ENCODE measurements around the gene TFRC.
"Not testable (repeated sequence)": the region's sequence is repeated elsewhere in the genome, so short reads cannot be mapped to it uniquely, and the experiment has no call there.

Gene TFRC

DNA sequence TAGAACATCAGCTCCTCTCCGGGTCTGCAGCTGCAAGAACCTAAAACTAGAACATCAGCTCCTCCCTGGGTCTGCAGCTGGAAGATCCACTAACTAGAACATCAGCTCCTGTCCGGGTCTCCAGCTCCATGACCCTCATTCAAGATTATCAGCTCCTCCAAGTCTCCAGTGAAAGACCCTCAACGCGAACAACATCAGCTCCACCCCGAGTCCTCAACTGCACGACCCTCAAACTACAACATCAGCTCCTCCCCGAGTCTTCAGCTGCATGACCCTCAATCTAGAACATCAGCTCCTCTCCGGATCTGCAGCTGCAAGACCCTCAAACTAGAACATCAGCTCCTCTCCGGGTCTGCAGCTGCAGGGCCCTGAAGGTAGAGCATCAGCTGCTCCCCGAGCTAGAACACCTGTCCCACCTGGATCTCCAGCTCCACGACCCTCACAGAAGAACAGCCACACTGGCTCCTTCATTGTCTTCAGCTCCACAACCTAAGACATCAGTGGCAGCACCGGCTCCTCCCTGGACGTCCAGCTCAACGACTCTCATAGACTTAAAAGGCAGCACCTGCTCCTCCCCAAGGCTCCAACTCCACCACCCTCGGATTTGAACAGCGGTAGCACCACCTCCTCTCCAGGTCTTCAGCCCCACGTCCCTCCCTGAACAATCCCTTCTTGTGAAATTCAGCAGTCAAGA, 77.4 kb downstream of the TFRC start:
- DNase-seq (ENCODE audit: low read depth), result not testable (repeated sequence)

DNA sequence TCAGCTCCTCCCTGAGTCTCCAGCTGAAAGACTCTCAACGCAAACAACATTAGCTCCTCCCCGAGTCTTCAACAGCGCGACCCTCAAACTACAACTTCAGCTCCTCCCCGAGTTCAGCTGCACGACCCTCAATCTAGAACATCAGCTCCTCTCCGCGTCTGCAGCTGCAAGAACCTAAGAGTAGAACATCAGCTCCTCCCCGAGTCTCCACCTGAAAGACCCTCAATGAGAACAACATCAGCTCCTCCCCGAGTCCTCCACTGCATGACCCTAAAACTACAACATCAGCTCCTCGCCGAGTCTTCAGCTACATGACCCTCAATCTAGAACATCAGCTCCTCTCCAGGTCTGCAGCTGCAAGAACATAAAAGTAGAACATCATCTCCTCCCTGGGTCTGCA, 78.3 kb downstream of the TFRC start:
- DNase-seq (ENCODE audit: low read depth), result no peak

DNA sequence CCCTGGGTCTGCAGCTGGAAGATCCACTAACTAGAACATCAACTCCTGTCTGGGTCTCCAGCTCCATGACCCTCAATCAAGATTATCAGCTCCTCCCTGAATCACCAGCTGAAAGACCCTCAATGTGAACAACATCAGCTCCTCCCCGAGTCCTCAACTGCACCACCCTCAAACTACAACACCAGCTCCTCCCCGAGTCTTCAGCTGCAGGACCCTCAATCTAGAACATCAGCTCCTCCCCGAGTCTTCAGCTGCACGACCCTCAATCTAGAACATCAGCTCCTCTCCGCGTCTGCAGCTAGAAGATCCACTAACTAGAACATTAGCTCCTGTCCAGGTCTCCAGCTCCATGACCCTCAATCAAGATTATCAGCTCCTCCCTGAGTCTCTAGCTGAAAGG, 79.2 kb downstream of the TFRC start:
- not testable (repeated sequence) for DNase-seq (ENCODE audit: low read depth)

DNA sequence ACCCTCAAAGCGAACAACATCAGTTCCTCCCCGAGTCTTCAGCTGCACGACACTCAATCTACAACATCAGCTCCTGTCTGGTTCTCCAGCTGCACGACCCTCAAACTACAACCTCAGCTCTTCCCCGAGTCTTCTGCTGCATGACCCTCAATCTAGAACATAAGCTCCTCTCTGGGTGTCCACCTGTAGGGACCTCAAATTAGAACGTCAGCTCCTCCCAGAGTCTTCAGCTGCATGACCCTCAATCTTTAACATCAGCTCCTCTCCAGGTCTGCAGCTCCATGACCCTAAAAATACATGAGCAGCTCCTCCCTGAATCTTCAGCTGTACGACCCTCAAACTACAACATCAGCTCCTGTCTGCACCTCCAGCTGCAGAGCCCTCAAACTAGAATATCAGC, 80.7 kb downstream of the TFRC start:
- not testable (repeated sequence) for DNase-seq (ENCODE audit: low read depth)

DNA sequence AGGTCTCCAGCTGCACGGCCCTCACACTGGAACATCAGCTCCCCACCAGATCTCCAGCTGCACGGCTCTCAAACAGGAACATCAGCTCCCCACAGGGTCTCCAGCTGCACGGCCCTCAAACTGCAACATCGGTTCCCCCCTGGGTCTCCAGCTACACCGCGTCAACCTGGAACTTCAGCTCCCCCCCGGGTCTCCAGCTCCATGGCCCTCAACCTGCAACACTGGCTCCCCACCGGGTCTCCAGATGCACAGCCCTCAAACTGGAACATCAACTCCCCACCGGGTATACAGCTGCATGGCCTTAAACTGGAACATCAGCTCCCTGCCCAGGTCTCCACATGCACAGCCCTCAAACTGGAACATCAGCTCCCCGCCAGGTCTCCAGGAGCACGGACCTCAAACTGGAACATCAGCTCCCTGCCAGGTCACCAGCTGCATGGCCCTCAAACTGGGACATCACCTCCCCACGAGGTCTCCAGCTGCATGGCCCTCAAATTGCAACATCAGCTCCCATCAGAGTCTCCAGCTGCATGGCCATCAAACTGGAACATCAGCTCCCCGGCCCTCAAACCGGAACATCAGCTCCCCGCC, 81.4 kb downstream of the TFRC start:
- DNase-seq (ENCODE audit: low read depth), result not testable (repeated sequence)

DNA sequence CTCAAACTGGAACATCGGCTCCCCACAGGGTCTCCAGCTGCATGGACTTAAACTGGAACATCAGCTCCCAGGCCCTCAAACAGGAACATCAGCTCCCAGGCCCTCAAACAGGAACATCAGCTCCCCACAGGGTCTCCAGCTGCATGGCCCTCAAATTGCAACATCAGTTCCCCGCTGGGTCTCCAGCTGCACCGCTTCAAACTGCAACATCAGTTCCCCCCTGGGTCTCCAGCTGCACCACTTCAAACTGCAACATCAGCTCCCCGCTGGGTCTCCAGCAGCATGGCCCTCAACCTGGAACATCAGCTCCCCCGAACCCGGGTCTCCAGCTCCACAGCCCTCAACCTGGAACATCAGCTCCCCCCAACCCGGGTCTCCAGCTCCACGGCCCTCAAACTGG, 82.0 kb downstream of the TFRC start:
- no peak for DNase-seq (ENCODE audit: low read depth)

Measured in activated T-helper 1 cell treated with Interleukin-2 at 50 U/mL for 16 hours (primary cell).